Ishikawa (cell line): ENCODE measurements around the gene TAF3.

Experiments
- CEBPB ChIP-seq: IDR thresholded peaks from 2 replicates; pipeline ENCODE4 v1.6.1; 2012
- CREB1 ChIP-seq: IDR thresholded peaks from 2 replicates; pipeline ENCODE4 v1.6.1; 2012; ENCODE audit warnings: low read depth
- EGR1 ChIP-seq: IDR thresholded peaks from 2 replicates; pipeline ENCODE4 v1.6.1; 2012
- EP300 ChIP-seq: IDR thresholded peaks from 2 replicates; pipeline ENCODE4 v1.6.1; 2012; ENCODE audit warnings: borderline replicate concordance
- FOXM1 ChIP-seq: IDR thresholded peaks from 2 replicates; pipeline ENCODE4 v1.6.1; 2012; ENCODE audit warnings: low read depth, borderline replicate concordance
- MAX ChIP-seq: IDR thresholded peaks from 2 replicates; pipeline ENCODE4 v1.6.1; 2012
- NFIC ChIP-seq: IDR thresholded peaks from 2 replicates; pipeline ENCODE4 v1.6.1; 2012
- RAD21 ChIP-seq: IDR thresholded peaks from 2 replicates; pipeline ENCODE4 v1.6.1; 2012; ENCODE audit warnings: low read depth
- REST ChIP-seq: IDR thresholded peaks from 2 replicates; pipeline ENCODE4 v1.6.1; 2012; ENCODE audit warnings: low read depth, mild to moderate bottlenecking
- TAF1 ChIP-seq: IDR thresholded peaks from 2 replicates; pipeline ENCODE4 v1.6.1; 2012; ENCODE audit warnings: low read depth, mild to moderate bottlenecking
- TCF12 ChIP-seq: IDR thresholded peaks from 2 replicates; pipeline ENCODE4 v1.6.1; 2012; ENCODE audit warnings: low read depth
- TEAD4 ChIP-seq: IDR thresholded peaks from 2 replicates; pipeline ENCODE4 v1.6.1; 2012
- USF1 ChIP-seq: IDR thresholded peaks from 2 replicates; pipeline ENCODE4 v1.6.1; 2012
- YY1 ChIP-seq: IDR thresholded peaks from 2 replicates; pipeline ENCODE4 v1.6.1; 2012; ENCODE audit warnings: low read depth
- ZBTB7A ChIP-seq: IDR thresholded peaks from 2 replicates; pipeline ENCODE4 v1.6.1; 2012; ENCODE audit warnings: low read depth

Gene TAF3

GRCh38 chr10:8023851-8024250 lies 205.5 kb downstream of the TAF3 start:
- TF ChIP-seq FOXM1: no peak
- no peak for TF ChIP-seq NFIC
- TF ChIP-seq TCF12: no peak
- TF ChIP-seq USF1: no peak
- TF ChIP-seq EGR1: no peak
- TF ChIP-seq CREB1: no peak
- no peak for TF ChIP-seq TEAD4

- TF ChIP-seq EGR1 (no peak), TAF1 (no peak), USF1 (no peak), RAD21 (no peak), TCF12 (no peak), REST (no peak), TEAD4 (no peak), NFIC (no peak)
These were observed 208.3 kb downstream of the TAF3 start for GRCh38 chr10:8026349-8027259.

- TF ChIP-seq CREB1 (no peak), TEAD4 (no peak), EGR1 (no peak), TCF12 (no peak), FOXM1 (no peak), REST (no peak), CEBPB (no peak), EP300 (no peak), TAF1 (no peak), MAX (no peak), RAD21 (no peak), NFIC (no peak), USF1 (no peak)
These were observed 214.3 kb downstream of the TAF3 start for GRCh38 chr10:8032558-8032957.

GRCh38 chr10:8033812-8034465 lies 215.6 kb downstream of the TAF3 start:
- TF ChIP-seq TEAD4 (no peak), TAF1 (no peak), CREB1 (no peak), MAX (no peak), CEBPB (no peak), USF1 (no peak), NFIC (no peak), YY1 (no peak), TCF12 (no peak), FOXM1 (no peak), EGR1 (no peak), ZBTB7A (no peak), EP300 (no peak), RAD21 (no peak), REST (no peak)
